HL-60 (cell line): ENCODE data around the gene DVL3.

Experiments
- DNase-seq, 2 experiments: peaks; one replicate each; pipeline ENCODE4 v3.0.0-alpha.2; 2010 to 2020; ENCODE audit warnings: low read depth in 1 of 2, low spot score in 1 of 2
- H3K27ac ChIP-seq: fragments of 250-450 bp; sonication (Bioruptor Pico); replicated peaks from 2 replicates; pipeline ENCODE4 v1.5.1; 2020; ENCODE audit warnings: mild to moderate bottlenecking, moderate library complexity
- H3K27me3 ChIP-seq: fragments of 250-450 bp; sonication (Bioruptor Pico); 2 replicates; pipeline ENCODE4 v1.5.1; 2021; ENCODE audit warnings: mild to moderate bottlenecking, moderate library complexity; ENCODE audit not compliant: insufficient read depth, poor library complexity, severe bottlenecking
- H3K4me3 ChIP-seq: replicated peaks from 2 replicates; pipeline ENCODE4 v1.5.1; 2011; ENCODE audit warnings: mild to moderate bottlenecking, control low read depth, low read length; ENCODE audit not compliant: insufficient read depth
- GABPA ChIP-seq: IDR thresholded peaks from 2 replicates; pipeline ENCODE4 v1.6.1; 2012; ENCODE audit warnings: low read depth
- POLR2AphosphoS5 ChIP-seq: IDR thresholded peaks from 2 replicates; pipeline ENCODE4 v1.6.1; 2012; ENCODE audit warnings: low read depth
- SPI1 ChIP-seq: IDR thresholded peaks from 2 replicates; pipeline ENCODE4 v1.6.1; 2012; ENCODE audit warnings: low read depth, mild to moderate bottlenecking, borderline replicate concordance
- TF ChIP-seq, protein P1 (sequence below): IDR thresholded peaks from 2 replicates; pipeline ENCODE4 v1.6.1; 2012; ENCODE audit warnings: low read depth; ENCODE audit not compliant: insufficient replicate concordance
- TF ChIP-seq, protein P2 (sequence below): IDR thresholded peaks from one replicate; pipeline ENCODE4 v1.5.1; 2011; ENCODE audit warnings: low read length, control low read depth, inconsistent platforms; ENCODE audit not compliant: insufficient read depth

Gene DVL3

GRCh38 chr3:184209146-184209923 lies 54.2 kb downstream of the DVL3 start:
- Histone ChIP-seq H3K4me3 (no peak overlapping the region), H3K27me3 (peaks cover 3% of the 10 kb centered on the region), H3K27ac (no peak overlapping the region)
- DNase-seq, result no peak
- TF ChIP-seq, protein P1, sequence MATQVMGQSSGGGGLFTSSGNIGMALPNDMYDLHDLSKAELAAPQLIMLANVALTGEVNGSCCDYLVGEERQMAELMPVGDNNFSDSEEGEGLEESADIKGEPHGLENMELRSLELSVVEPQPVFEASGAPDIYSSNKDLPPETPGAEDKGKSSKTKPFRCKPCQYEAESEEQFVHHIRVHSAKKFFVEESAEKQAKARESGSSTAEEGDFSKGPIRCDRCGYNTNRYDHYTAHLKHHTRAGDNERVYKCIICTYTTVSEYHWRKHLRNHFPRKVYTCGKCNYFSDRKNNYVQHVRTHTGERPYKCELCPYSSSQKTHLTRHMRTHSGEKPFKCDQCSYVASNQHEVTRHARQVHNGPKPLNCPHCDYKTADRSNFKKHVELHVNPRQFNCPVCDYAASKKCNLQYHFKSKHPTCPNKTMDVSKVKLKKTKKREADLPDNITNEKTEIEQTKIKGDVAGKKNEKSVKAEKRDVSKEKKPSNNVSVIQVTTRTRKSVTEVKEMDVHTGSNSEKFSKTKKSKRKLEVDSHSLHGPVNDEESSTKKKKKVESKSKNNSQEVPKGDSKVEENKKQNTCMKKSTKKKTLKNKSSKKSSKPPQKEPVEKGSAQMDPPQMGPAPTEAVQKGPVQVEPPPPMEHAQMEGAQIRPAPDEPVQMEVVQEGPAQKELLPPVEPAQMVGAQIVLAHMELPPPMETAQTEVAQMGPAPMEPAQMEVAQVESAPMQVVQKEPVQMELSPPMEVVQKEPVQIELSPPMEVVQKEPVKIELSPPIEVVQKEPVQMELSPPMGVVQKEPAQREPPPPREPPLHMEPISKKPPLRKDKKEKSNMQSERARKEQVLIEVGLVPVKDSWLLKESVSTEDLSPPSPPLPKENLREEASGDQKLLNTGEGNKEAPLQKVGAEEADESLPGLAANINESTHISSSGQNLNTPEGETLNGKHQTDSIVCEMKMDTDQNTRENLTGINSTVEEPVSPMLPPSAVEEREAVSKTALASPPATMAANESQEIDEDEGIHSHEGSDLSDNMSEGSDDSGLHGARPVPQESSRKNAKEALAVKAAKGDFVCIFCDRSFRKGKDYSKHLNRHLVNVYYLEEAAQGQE, result no peak

DNA sequence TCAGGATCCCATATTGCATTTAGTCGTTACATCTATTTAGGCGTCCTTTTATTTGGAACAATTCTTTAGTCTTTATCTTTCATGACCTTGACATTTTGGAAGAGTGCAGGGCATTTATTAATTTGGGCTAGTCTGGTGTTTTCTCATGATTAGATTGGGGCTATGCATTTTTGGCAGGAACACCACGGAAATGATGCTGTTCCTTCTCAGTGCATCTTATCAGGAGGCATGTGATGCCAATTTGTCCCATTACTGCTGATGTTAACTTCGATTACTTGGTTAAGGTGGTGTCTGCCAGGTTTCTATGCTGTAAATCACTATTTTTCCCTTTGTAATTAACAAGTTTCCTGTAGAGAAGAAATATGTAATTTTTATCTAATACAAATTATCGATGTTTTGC lies 56.1 kb downstream of the DVL3 start:
- no peak for TF ChIP-seq SPI1
- TF ChIP-seq, protein P1, result no peak
- TF ChIP-seq POLR2AphosphoS5, result no peak
- TF ChIP-seq, protein P2, sequence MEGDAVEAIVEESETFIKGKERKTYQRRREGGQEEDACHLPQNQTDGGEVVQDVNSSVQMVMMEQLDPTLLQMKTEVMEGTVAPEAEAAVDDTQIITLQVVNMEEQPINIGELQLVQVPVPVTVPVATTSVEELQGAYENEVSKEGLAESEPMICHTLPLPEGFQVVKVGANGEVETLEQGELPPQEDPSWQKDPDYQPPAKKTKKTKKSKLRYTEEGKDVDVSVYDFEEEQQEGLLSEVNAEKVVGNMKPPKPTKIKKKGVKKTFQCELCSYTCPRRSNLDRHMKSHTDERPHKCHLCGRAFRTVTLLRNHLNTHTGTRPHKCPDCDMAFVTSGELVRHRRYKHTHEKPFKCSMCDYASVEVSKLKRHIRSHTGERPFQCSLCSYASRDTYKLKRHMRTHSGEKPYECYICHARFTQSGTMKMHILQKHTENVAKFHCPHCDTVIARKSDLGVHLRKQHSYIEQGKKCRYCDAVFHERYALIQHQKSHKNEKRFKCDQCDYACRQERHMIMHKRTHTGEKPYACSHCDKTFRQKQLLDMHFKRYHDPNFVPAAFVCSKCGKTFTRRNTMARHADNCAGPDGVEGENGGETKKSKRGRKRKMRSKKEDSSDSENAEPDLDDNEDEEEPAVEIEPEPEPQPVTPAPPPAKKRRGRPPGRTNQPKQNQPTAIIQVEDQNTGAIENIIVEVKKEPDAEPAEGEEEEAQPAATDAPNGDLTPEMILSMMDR, result no peak
- no peak for TF ChIP-seq GABPA
- Histone ChIP-seq H3K27me3 (peaks cover 7% of the 10 kb centered on the region), H3K4me3 (no peak overlapping the region), H3K27ac (no peak overlapping the region)
- DNase-seq, result no peak

DNA sequence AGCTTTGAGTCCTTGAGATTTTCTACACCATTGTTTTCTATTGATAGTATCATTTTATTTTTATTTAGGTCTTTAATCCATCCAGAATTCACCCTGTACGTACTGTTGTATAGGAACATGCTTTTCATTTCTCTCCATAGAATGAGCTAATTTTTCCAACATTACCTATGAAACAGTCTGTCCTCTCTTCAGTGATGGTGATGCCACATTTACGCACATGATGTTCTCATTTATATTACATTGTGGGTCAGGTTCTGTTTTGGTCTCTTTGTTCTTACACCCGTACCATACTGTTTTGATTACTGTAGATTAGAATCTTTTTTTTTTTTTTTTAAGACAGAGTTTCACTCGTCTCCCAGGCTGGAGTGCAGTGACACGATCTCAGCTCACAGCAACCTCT lies 56.5 kb downstream of the DVL3 start:
- no peak for DNase-seq
- peaks cover 7% of the 10 kb centered on the region for H3K27me3 ChIP-seq
- no peak overlapping the region for H3K27ac ChIP-seq
- TF ChIP-seq, protein P1, result no peak
- no peak for TF ChIP-seq SPI1
- no peak overlapping the region for H3K4me3 ChIP-seq

DNA sequence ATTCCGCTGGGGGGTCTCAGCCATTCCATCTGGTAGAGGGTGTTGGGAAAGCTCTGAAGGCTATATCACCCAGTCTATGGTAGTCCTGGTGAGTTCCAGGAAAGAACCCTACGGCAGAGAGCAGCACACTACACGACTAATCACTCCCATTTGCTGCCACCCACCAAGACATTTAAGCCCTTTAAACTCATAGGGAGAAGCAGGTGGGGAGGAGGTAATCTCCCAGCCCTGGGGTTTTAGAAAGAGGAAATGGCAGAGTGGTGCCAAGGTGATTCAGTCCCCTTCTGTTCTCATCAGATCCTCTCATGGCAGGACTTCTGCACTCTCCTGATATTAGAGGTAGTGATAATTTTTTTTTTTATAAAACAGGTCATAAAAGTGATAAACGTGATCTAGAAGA lies 63.6 kb downstream of the DVL3 start:
- no peak for DNase-seq
- no peak overlapping the region for H3K27ac ChIP-seq
- H3K27me3 ChIP-seq, result peaks cover 5% of the 10 kb centered on the region
- TF ChIP-seq, protein P1, result no peak
- TF ChIP-seq SPI1 (peak; percentile 46; the same call in 1 of the 2 replicates), POLR2AphosphoS5 (no peak), GABPA (no peak)
- TF ChIP-seq, protein P2, result no peak
- no peak overlapping the region for H3K4me3 ChIP-seq
